WERI-Rb-1 (cell line): Measurements from ENCODE around the gene KCTD15.

Experiments used
- DNase-seq: peaks from one replicate; pipeline ENCODE4 v3.0.0-alpha.2; 2020
- H3K27ac ChIP-seq: fragments of 250-450 bp; sonication (Bioruptor Pico); 2 replicates; pipeline ENCODE4 v1.5.1; 2020; ENCODE audit warnings: mild to moderate bottlenecking, moderate library complexity
- H3K27me3 ChIP-seq: fragments of 250-450 bp; sonication (Bioruptor Pico); 2 replicates; pipeline ENCODE4 v1.5.1; 2021; ENCODE audit warnings: mild to moderate bottlenecking, low read depth, moderate library complexity; ENCODE audit not compliant: insufficient read depth, severe bottlenecking
- H3K36me3 ChIP-seq: fragments of 250-450 bp; sonication (Bioruptor Pico); 2 replicates; pipeline ENCODE4 v1.5.1; 2020; ENCODE audit warnings: mild to moderate bottlenecking, moderate library complexity
- H3K4me3 ChIP-seq: 2 replicates; pipeline ENCODE4 v1.5.1; 2011; ENCODE audit warnings: low read depth, mild to moderate bottlenecking, control low read depth, low read length
- H3K9me3 ChIP-seq: fragments of 250-450 bp; sonication (Bioruptor Pico); 2 replicates; pipeline ENCODE4 v1.5.1; 2021; ENCODE audit warnings: mild to moderate bottlenecking, moderate library complexity; ENCODE audit not compliant: severe bottlenecking
- TF ChIP-seq, protein P1 (sequence below): IDR thresholded peaks from 2 replicates; pipeline ENCODE4 v1.5.1; 2011; ENCODE audit warnings: low read depth, mild to moderate bottlenecking, control low read depth, inconsistent platforms, low read length

KCTD15 gene

DNA sequence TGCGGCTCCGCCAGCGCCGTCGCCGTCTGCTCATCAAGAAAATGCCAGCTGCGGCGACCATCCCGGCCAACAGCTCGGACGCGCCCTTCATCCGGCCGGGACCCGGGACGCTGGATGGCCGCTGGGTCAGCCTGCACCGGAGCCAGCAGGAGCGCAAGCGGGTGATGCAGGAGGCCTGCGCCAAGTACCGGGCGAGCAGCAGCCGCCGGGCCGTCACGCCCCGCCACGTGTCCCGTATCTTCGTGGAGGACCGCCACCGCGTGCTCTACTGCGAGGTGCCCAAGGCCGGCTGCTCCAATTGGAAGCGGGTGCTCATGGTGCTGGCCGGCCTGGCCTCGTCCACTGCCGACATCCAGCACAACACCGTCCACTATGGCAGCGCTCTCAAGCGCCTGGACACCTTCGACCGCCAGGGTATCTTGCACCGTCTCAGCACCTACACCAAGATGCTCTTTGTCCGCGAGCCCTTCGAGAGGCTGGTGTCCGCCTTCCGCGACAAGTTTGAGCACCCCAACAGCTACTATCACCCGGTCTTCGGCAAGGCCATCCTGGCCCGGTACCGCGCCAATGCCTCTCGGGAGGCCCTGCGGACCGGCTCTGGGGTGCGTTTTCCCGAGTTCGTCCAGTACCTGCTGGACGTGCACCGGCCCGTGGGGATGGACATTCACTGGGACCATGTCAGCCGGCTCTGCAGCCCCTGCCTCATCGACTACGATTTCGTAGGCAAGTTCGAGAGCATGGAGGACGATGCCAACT lies 24.4 kb upstream of the KCTD15 start:
- TF ChIP-seq, protein P1, sequence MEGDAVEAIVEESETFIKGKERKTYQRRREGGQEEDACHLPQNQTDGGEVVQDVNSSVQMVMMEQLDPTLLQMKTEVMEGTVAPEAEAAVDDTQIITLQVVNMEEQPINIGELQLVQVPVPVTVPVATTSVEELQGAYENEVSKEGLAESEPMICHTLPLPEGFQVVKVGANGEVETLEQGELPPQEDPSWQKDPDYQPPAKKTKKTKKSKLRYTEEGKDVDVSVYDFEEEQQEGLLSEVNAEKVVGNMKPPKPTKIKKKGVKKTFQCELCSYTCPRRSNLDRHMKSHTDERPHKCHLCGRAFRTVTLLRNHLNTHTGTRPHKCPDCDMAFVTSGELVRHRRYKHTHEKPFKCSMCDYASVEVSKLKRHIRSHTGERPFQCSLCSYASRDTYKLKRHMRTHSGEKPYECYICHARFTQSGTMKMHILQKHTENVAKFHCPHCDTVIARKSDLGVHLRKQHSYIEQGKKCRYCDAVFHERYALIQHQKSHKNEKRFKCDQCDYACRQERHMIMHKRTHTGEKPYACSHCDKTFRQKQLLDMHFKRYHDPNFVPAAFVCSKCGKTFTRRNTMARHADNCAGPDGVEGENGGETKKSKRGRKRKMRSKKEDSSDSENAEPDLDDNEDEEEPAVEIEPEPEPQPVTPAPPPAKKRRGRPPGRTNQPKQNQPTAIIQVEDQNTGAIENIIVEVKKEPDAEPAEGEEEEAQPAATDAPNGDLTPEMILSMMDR, result no peak
- Histone ChIP-seq H3K4me3 (no peak overlapping the region), H3K27ac (no peak overlapping the region), H3K36me3 (no peaks in the 10 kb centered on the region; the same call in 1 of the 2 replicates), H3K9me3 (no peaks in the 10 kb centered on the region), H3K27me3 (no peaks in the 10 kb centered on the region)
- DNase-seq, result no peak

DNA sequence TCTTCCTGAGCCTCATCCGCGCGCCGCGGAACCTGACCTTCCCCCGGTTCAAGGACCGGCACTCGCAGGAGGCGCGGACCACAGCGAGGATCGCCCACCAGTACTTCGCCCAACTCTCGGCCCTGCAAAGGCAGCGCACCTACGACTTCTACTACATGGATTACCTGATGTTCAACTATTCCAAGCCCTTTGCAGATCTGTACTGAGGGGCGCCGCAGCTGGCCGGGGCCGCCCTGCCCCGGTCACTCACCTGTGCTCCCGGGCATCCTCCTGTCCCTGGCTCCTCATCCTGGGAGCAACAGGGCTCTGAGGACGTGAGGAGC lies 23.9 kb upstream of the KCTD15 start:
- DNase-seq, result no peak
- Histone ChIP-seq H3K9me3 (no peaks in the 10 kb centered on the region), H3K27me3 (no peaks in the 10 kb centered on the region), H3K36me3 (no peaks in the 10 kb centered on the region; the same call in 1 of the 2 replicates), H3K27ac (no peak overlapping the region), H3K4me3 (no peak overlapping the region)
- TF ChIP-seq, protein P1, result no peak

DNA sequence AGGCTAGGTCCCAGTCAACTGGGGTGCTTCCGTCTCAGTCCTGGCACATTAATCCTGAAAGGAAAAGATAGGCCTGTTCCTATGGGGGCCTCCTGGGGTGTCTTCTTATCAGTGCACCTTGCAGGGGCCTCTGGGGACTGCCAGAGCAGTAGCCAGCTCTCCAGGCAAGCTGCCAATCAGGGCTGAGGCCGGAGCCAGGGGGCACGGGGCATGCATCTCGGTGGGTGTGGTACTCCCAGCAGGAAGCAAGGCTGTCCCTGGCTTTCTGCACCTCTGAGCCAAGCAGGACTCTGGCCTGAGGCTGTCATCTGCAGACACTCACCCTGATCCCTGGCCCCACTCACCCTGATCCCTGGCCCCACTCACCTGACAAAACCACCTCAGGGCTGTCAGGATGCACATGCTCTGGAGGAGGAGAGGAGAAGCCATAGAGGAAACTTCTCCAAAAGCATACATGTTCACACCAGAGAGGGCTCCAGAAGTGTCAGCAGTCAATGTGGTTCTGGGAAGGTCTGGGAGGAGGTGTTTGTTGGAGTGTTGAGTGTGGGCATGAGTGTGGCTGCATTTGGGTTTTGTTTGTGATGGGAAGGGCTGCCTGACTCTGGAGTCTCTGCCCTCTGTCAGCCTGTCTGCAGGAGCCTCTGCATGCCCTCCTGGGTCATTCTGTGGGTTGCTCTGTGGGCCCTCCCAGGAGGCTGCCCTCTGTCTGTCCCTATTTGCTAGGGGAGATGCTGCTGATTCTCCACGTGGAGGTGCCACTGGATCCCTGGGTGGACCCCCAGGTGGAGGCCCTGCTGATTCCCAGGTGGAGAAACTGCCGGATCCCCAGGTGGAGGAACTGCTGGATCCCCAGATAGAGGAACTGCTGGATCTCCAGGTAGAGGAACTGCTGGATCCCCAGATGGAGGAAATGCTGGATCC lies 22.7 kb upstream of the KCTD15 start:
- Histone ChIP-seq H3K36me3 (no peaks in the 10 kb centered on the region; the same call in 1 of the 2 replicates), H3K27me3 (no peaks in the 10 kb centered on the region), H3K9me3 (no peaks in the 10 kb centered on the region), H3K27ac (no peak overlapping the region), H3K4me3 (no peak overlapping the region)
- TF ChIP-seq, protein P1, result no peak
- DNase-seq, result no peak

DNA sequence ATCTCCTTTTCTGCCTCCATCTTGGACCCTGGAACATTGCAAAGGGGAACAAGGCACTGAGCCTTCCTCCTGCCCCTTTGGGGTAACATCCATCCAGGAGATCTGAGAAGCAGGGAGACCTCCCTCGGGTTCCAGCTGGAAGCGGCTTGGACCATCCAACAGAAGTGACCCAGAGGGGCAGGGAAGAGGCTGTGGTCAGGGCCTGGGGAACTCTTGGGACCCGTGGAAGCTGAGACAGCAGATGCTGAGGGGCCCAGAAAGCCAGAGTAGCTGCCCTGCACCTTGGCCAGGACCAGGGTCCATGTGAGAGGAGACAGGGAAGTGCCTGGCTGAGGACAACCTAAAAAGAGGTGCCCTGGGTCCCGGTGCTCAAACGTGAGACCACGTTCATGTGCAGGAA lies 21.9 kb upstream of the KCTD15 start:
- no peak overlapping the region for H3K4me3 ChIP-seq
- no peak overlapping the region for H3K27ac ChIP-seq
- no peaks in the 10 kb centered on the region; the same call in 1 of the 2 replicates for H3K36me3 ChIP-seq
- H3K9me3 ChIP-seq, result no peaks in the 10 kb centered on the region
- TF ChIP-seq, protein P1, result no peak
- DNase-seq, result no peak
- no peaks in the 10 kb centered on the region for H3K27me3 ChIP-seq

DNA sequence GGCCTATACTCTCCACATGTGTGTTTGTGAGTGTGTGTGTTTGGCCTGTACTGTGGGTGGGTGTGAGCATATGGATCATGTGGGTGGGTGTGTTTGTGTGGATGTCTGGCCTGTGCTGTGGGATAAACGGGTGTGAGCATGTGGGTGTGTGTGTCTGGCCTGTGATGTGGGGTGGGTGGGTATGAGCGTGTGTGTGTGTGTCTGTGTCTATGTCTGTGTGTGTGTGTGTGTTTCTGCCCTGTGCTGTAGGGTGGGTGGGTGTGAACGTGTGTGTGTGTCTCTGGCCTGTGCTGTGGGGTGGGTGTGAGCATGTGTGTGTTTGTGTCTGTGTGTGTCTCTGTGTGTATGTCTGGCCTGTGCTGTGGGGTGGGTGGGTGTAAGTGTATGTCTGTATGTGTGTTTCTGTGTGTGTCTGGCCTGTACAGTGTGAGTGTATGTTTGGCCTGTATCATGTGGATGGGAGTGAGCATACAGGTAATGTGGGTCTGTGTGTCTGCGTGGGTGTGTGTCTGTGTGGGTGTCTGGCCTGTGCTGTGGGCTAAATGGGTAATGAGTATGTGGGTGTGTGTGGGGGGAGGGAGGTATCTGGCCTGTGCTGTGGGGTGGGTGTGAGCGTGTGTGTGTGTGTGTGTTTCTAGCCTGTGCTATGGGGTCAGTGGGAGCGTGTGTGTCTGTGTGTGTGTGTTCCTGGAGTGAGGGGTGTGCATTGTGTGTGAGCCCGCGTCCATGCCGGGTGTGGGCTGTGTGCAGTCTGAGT lies 20.8 kb upstream of the KCTD15 start:
- no peaks in the 10 kb centered on the region for H3K9me3 ChIP-seq
- TF ChIP-seq, protein P1, result no peak
- H3K36me3 ChIP-seq, result no peaks in the 10 kb centered on the region; the same call in 1 of the 2 replicates
- no peak for DNase-seq
- H3K27me3 ChIP-seq, result no peaks in the 10 kb centered on the region
- H3K4me3 ChIP-seq, result no peak overlapping the region
- H3K27ac ChIP-seq, result no peak overlapping the region
